Measurements from ENCODE around the gene DDX10. TPM values are rescaled to one million over a fixed set of nuclear protein-coding genes. Genes with fewer than 3 reads are reported as not detected.

DDX10 gene
- total RNA-seq, 1 experiment from 2014 or later, result 78.3 TPM

DNA sequence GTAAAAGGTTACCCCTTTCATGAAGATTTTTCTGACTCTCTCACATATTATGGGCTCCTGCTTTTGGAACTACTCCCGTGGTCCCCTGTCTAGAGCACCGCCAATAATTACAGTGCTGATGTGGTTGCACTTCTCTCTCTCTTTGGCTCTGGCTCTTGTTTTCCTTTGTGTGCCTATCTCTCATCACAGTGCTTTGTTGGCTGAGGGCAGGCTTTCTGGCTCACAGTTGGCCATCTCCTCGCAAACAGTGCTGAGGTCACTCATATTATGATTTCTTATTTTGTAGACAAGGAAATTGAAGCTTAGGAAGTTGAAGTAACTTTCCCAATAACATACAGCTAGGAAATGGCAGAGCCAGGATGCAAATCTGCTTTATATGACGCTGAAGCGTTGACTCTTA lies 192.5 kb downstream of the DDX10 start:
- Histone ChIP-seq H3K4me3 (ENCODE audit: low read depth, low read length) (no peak overlapping the region), H3K4me1 (no peaks in the 10 kb centered on the region), H3K9me3 (no peaks in the 10 kb centered on the region), H3K27me3 (replicated peaks; ENCODE audit: control insufficient read depth, insufficient read depth, low read length) (no peaks in the 10 kb centered on the region), H3K36me3 (ENCODE audit: control insufficient read depth, insufficient read depth, low read length) (no peaks in the 10 kb centered on the region)
- no peak overlapping the region for H3K27ac Mint-ChIP-seq (ENCODE audit: unreplicated experiment)
- TF ChIP-seq, protein P1, sequence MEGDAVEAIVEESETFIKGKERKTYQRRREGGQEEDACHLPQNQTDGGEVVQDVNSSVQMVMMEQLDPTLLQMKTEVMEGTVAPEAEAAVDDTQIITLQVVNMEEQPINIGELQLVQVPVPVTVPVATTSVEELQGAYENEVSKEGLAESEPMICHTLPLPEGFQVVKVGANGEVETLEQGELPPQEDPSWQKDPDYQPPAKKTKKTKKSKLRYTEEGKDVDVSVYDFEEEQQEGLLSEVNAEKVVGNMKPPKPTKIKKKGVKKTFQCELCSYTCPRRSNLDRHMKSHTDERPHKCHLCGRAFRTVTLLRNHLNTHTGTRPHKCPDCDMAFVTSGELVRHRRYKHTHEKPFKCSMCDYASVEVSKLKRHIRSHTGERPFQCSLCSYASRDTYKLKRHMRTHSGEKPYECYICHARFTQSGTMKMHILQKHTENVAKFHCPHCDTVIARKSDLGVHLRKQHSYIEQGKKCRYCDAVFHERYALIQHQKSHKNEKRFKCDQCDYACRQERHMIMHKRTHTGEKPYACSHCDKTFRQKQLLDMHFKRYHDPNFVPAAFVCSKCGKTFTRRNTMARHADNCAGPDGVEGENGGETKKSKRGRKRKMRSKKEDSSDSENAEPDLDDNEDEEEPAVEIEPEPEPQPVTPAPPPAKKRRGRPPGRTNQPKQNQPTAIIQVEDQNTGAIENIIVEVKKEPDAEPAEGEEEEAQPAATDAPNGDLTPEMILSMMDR (IDR thresholded peaks at IDR 0.05; ENCODE audit: insufficient read depth in 1 of 2, low read depth in 1 of 2, low read length in 1 of 2, severe bottlenecking in 1 of 2, unreplicated experiment in 1 of 2), result no peak
- no peaks in the 10 kb centered on the region for H3K36me3 Mint-ChIP-seq (ENCODE audit: insufficient read depth, unreplicated experiment)
- no peaks in the 10 kb centered on the region for H3K9me3 Mint-ChIP-seq (ENCODE audit: unreplicated experiment)
- intact Hi-C loops (cut with micrococcal nuclease; ENCODE audit: unreplicated experiment), result no loop called here
- BruUV-seq (replicated peaks), result no TSS peak
- DNase-seq, result no peak
- CTCF ChIA-PET, result no interaction called here
- no peaks in the 10 kb centered on the region for H3K4me1 Mint-ChIP-seq (ENCODE audit: low read depth, unreplicated experiment)
- no peak overlapping the region for H3K4me3 Mint-ChIP-seq (ENCODE audit: unreplicated experiment)
- H3K27me3 Mint-ChIP-seq (ENCODE audit: insufficient read depth, unreplicated experiment), result no peaks in the 10 kb centered on the region
- POLR2A ChIA-PET, result no interaction called here

DNA sequence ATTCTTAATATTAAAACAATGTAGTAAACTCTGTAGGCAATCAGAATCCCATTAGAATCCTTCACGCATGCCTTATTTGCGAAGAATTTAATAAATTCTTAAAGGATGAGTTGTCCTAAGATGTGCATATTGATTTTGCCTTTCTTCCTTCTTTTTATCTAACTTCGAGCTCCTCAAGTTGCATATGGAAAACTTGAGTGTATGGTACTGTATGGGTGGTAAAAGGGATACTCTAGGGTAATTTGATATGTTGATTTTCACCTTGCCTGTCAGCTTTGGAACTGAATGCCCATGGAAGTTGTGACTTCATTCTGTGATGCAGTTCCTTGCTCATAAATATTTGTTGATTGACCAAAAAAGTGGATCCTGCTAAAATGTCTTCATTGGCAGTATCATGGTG lies 193.8 kb downstream of the DDX10 start:
- Histone ChIP-seq H3K4me1 (no peaks in the 10 kb centered on the region), H3K9me3 (no peaks in the 10 kb centered on the region), H3K4me3 (ENCODE audit: low read depth, low read length) (no peak overlapping the region), H3K27me3 (replicated peaks; ENCODE audit: control insufficient read depth, insufficient read depth, low read length) (no peaks in the 10 kb centered on the region), H3K36me3 (ENCODE audit: control insufficient read depth, insufficient read depth, low read length) (no peaks in the 10 kb centered on the region)
- POLR2A ChIA-PET, result no interaction called here
- no peak overlapping the region for H3K27ac Mint-ChIP-seq (ENCODE audit: unreplicated experiment)
- intact Hi-C loops (cut with micrococcal nuclease; ENCODE audit: unreplicated experiment), result no loop called here
- DNase-seq, result no peak
- no peaks in the 10 kb centered on the region for H3K9me3 Mint-ChIP-seq (ENCODE audit: unreplicated experiment)
- CTCF ChIA-PET, result no interaction called here
- BruUV-seq (replicated peaks), result no TSS peak
- no peaks in the 10 kb centered on the region for H3K36me3 Mint-ChIP-seq (ENCODE audit: insufficient read depth, unreplicated experiment)
- TF ChIP-seq, protein P1 (IDR thresholded peaks at IDR 0.05; ENCODE audit: insufficient read depth in 1 of 2, low read depth in 1 of 2, low read length in 1 of 2, severe bottlenecking in 1 of 2, unreplicated experiment in 1 of 2), result no peak
- no peaks in the 10 kb centered on the region for H3K4me1 Mint-ChIP-seq (ENCODE audit: low read depth, unreplicated experiment)
- no peaks in the 10 kb centered on the region for H3K27me3 Mint-ChIP-seq (ENCODE audit: insufficient read depth, unreplicated experiment)
- no peak overlapping the region for H3K4me3 Mint-ChIP-seq (ENCODE audit: unreplicated experiment)

DNA sequence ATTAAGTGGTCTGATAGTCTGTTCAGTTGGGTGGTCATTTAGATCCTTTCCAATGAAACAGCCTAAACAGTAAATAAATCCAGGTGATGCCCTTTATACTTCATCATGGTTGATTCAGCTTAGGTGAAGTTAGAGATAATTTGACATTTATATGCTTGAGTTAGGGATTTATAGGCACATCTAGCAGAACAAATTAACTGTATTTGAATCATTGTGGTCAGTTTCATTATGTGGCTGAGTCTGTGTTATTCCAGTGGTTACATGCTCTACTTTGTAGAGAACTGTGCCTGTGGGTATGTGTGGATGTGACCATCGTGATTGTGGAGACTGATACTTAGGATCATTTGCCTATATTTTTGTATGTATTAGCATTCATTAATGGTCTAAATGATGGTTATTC lies 194.6 kb downstream of the DDX10 start:
- no peaks in the 10 kb centered on the region for H3K27me3 ChIP-seq (replicated peaks; ENCODE audit: control insufficient read depth, insufficient read depth, low read length)
- Mint-ChIP-seq H3K9me3 (ENCODE audit: unreplicated experiment) (no peaks in the 10 kb centered on the region), H3K4me3 (ENCODE audit: unreplicated experiment) (no peak overlapping the region), H3K27me3 (ENCODE audit: insufficient read depth, unreplicated experiment) (no peaks in the 10 kb centered on the region), H3K27ac (ENCODE audit: unreplicated experiment) (no peak overlapping the region), H3K4me1 (ENCODE audit: low read depth, unreplicated experiment) (no peaks in the 10 kb centered on the region), H3K36me3 (ENCODE audit: insufficient read depth, unreplicated experiment) (no peaks in the 10 kb centered on the region)
- intact Hi-C loops (cut with micrococcal nuclease; ENCODE audit: unreplicated experiment), result no loop called here
- no peak for DNase-seq
- POLR2A ChIA-PET, result no interaction called here
- H3K9me3 ChIP-seq, result no peaks in the 10 kb centered on the region
- no peak overlapping the region for H3K4me3 ChIP-seq (ENCODE audit: low read depth, low read length)
- CTCF ChIA-PET, result no interaction called here
- H3K36me3 ChIP-seq (ENCODE audit: control insufficient read depth, insufficient read depth, low read length), result no peaks in the 10 kb centered on the region
- no peaks in the 10 kb centered on the region for H3K4me1 ChIP-seq
- BruUV-seq (replicated peaks), result no TSS peak
- TF ChIP-seq, protein P1 (IDR thresholded peaks at IDR 0.05; ENCODE audit: insufficient read depth in 1 of 2, low read depth in 1 of 2, low read length in 1 of 2, severe bottlenecking in 1 of 2, unreplicated experiment in 1 of 2), result no peak

All from Caco-2 (cell line).